ENCODE data around the gene SHC4. TPM values are rescaled to one million over a fixed set of nuclear protein-coding genes. Genes with fewer than 3 reads are reported as not detected.

SHC4 gene
- total and polyA plus RNA-seq, 2 of the 8 experiments (the other 6 are each of a cell fraction or from before 2014, with no cell fraction given): 0.15 to 0.30 TPM

- TF ChIP-seq, protein P1, sequence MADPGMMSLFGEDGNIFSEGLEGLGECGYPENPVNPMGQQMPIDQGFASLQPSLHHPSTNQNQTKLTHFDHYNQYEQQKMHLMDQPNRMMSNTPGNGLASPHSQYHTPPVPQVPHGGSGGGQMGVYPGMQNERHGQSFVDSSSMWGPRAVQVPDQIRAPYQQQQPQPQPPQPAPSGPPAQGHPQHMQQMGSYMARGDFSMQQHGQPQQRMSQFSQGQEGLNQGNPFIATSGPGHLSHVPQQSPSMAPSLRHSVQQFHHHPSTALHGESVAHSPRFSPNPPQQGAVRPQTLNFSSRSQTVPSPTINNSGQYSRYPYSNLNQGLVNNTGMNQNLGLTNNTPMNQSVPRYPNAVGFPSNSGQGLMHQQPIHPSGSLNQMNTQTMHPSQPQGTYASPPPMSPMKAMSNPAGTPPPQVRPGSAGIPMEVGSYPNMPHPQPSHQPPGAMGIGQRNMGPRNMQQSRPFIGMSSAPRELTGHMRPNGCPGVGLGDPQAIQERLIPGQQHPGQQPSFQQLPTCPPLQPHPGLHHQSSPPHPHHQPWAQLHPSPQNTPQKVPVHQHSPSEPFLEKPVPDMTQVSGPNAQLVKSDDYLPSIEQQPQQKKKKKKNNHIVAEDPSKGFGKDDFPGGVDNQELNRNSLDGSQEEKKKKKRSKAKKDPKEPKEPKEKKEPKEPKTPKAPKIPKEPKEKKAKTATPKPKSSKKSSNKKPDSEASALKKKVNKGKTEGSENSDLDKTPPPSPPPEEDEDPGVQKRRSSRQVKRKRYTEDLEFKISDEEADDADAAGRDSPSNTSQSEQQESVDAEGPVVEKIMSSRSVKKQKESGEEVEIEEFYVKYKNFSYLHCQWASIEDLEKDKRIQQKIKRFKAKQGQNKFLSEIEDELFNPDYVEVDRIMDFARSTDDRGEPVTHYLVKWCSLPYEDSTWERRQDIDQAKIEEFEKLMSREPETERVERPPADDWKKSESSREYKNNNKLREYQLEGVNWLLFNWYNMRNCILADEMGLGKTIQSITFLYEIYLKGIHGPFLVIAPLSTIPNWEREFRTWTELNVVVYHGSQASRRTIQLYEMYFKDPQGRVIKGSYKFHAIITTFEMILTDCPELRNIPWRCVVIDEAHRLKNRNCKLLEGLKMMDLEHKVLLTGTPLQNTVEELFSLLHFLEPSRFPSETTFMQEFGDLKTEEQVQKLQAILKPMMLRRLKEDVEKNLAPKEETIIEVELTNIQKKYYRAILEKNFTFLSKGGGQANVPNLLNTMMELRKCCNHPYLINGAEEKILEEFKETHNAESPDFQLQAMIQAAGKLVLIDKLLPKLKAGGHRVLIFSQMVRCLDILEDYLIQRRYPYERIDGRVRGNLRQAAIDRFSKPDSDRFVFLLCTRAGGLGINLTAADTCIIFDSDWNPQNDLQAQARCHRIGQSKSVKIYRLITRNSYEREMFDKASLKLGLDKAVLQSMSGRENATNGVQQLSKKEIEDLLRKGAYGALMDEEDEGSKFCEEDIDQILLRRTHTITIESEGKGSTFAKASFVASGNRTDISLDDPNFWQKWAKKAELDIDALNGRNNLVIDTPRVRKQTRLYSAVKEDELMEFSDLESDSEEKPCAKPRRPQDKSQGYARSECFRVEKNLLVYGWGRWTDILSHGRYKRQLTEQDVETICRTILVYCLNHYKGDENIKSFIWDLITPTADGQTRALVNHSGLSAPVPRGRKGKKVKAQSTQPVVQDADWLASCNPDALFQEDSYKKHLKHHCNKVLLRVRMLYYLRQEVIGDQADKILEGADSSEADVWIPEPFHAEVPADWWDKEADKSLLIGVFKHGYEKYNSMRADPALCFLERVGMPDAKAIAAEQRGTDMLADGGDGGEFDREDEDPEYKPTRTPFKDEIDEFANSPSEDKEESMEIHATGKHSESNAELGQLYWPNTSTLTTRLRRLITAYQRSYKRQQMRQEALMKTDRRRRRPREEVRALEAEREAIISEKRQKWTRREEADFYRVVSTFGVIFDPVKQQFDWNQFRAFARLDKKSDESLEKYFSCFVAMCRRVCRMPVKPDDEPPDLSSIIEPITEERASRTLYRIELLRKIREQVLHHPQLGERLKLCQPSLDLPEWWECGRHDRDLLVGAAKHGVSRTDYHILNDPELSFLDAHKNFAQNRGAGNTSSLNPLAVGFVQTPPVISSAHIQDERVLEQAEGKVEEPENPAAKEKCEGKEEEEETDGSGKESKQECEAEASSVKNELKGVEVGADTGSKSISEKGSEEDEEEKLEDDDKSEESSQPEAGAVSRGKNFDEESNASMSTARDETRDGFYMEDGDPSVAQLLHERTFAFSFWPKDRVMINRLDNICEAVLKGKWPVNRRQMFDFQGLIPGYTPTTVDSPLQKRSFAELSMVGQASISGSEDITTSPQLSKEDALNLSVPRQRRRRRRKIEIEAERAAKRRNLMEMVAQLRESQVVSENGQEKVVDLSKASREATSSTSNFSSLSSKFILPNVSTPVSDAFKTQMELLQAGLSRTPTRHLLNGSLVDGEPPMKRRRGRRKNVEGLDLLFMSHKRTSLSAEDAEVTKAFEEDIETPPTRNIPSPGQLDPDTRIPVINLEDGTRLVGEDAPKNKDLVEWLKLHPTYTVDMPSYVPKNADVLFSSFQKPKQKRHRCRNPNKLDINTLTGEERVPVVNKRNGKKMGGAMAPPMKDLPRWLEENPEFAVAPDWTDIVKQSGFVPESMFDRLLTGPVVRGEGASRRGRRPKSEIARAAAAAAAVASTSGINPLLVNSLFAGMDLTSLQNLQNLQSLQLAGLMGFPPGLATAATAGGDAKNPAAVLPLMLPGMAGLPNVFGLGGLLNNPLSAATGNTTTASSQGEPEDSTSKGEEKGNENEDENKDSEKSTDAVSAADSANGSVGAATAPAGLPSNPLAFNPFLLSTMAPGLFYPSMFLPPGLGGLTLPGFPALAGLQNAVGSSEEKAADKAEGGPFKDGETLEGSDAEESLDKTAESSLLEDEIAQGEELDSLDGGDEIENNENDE (IDR thresholded peaks at IDR 0.05; ENCODE audit: insufficient replicate concordance, low read length): no peak
- no peak for TF ChIP-seq CHD1 (IDR thresholded peaks at IDR 0.05; ENCODE audit: low read depth, low read length)
- TF ChIP-seq SUZ12 (IDR thresholded peaks at IDR 0.05; ENCODE audit: low read length): no peak
- no peak for TF ChIP-seq BRCA1 (IDR thresholded peaks at IDR 0.05; ENCODE audit: low read depth, low read length)
- no peak for TF ChIP-seq TEAD4 (IDR thresholded peaks at IDR 0.05; ENCODE audit: low read depth, low read length)
- no peak for TF ChIP-seq CBX5 (IDR thresholded peaks at IDR 0.05; ENCODE audit: low read depth, low read length)
- TF ChIP-seq GABPA (IDR thresholded peaks at IDR 0.05; ENCODE audit: borderline replicate concordance, insufficient read depth, low read length): no peak
- no peak for TF ChIP-seq BACH1 (IDR thresholded peaks at IDR 0.05; ENCODE audit: low read length)
- TF ChIP-seq TAF7 (optimal IDR thresholded peaks at IDR 0.05; ENCODE audit: borderline replicate concordance, low read depth, low read length): no peak
- no peak for TF ChIP-seq SRF (IDR thresholded peaks at IDR 0.05; ENCODE audit: low read depth, low read length)
- no peak for TF ChIP-seq MAFK (IDR thresholded peaks at IDR 0.05; ENCODE audit: low read depth, low read length)
- no peak for TF ChIP-seq KDM1A (IDR thresholded peaks at IDR 0.05; ENCODE audit: borderline replicate concordance, low read length)
- no peak for TF ChIP-seq POLR2A (IDR thresholded peaks at IDR 0.05; ENCODE audit: control extremely low read depth in 1 of 2, low read depth in 2 of 2, low read length in 2 of 2)
Measured at GRCh38 chr15:48845123-48845522, 118.6 kb downstream of the SHC4 start (continued).
